Measurements from ENCODE around the gene CCDC180.

Gene CCDC180

GRCh38 chr9:97312556-97312955 is 5.1 kb downstream of the CCDC180 start:
- no peaks in the 10 kb centered on the region for H3K27me3 ChIP-seq (ENCODE audit: insufficient read depth, low read length)
- no peaks in the 10 kb centered on the region for H3K9me2 ChIP-seq (ENCODE audit: low read depth, low read length)
- H3F3A ChIP-seq (ENCODE audit: insufficient read depth, low read length), result no peaks in the 10 kb centered on the region
- H2AFZ ChIP-seq (ENCODE audit: low read length), result no peak overlapping the region
- no peak overlapping the region for H3K9ac ChIP-seq (ENCODE audit: low read length)
- H3K4me3 ChIP-seq (ENCODE audit: low read depth, low read length, poor library complexity, severe bottlenecking), result no peak overlapping the region
- no peak for TF ChIP-seq EZH2 (IDR thresholded peaks at IDR 0.05; ENCODE audit: borderline replicate concordance, low read length)
- TF ChIP-seq, protein P1, sequence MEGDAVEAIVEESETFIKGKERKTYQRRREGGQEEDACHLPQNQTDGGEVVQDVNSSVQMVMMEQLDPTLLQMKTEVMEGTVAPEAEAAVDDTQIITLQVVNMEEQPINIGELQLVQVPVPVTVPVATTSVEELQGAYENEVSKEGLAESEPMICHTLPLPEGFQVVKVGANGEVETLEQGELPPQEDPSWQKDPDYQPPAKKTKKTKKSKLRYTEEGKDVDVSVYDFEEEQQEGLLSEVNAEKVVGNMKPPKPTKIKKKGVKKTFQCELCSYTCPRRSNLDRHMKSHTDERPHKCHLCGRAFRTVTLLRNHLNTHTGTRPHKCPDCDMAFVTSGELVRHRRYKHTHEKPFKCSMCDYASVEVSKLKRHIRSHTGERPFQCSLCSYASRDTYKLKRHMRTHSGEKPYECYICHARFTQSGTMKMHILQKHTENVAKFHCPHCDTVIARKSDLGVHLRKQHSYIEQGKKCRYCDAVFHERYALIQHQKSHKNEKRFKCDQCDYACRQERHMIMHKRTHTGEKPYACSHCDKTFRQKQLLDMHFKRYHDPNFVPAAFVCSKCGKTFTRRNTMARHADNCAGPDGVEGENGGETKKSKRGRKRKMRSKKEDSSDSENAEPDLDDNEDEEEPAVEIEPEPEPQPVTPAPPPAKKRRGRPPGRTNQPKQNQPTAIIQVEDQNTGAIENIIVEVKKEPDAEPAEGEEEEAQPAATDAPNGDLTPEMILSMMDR (IDR thresholded peaks at IDR 0.05; ENCODE audit: low read length), result no peak
- H3K9me3 ChIP-seq (ENCODE audit: low read length), result no peaks in the 10 kb centered on the region
- no peaks in the 10 kb centered on the region for H3K4me1 ChIP-seq (ENCODE audit: insufficient read depth, low read length, severe bottlenecking)
- no peaks in the 10 kb centered on the region for H4K20me1 ChIP-seq (ENCODE audit: insufficient read depth, low read length)
- H3K36me3 ChIP-seq (ENCODE audit: insufficient read depth, low read length), result no peaks in the 10 kb centered on the region
- H3K4me2 ChIP-seq (ENCODE audit: low read length), result no peak overlapping the region
- H3K27ac ChIP-seq (ENCODE audit: low read depth, low read length, poor library complexity, severe bottlenecking), result no peak overlapping the region
- H3K79me2 ChIP-seq (ENCODE audit: insufficient read depth, low read length), result no peaks in the 10 kb centered on the region

DNA sequence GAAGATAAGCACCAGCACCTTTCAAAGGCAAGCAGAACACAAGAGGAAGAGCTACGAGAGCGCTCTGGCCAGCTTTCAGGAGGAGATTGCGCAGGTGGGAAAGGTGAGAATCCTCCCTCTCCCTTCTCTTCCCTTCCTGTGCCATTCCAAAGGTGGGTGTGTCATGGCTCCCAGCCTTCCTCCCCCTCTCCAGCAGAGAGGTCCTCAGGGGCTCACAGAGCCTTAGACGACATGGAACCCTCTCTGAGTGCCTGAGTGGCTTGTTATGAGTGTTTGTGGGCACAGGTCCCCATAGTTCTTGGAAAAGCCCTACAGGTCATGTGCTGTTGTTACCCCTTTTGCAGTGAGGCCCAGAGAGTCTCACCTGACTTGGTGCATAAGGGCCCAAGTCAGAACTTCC is 5.8 kb downstream of the CCDC180 start:
- Histone ChIP-seq H3K27ac (ENCODE audit: low read depth, low read length, poor library complexity, severe bottlenecking) (no peak overlapping the region), H4K20me1 (ENCODE audit: insufficient read depth, low read length) (no peaks in the 10 kb centered on the region), H2AFZ (ENCODE audit: low read length) (no peak overlapping the region), H3K9me2 (ENCODE audit: low read depth, low read length) (no peaks in the 10 kb centered on the region), H3K36me3 (ENCODE audit: insufficient read depth, low read length) (no peaks in the 10 kb centered on the region), H3K27me3 (ENCODE audit: insufficient read depth, low read length) (no peaks in the 10 kb centered on the region), H3K4me1 (ENCODE audit: insufficient read depth, low read length, severe bottlenecking) (no peaks in the 10 kb centered on the region), H3K4me2 (ENCODE audit: low read length) (no peak overlapping the region), H3K9me3 (ENCODE audit: low read length) (no peaks in the 10 kb centered on the region), H3F3A (ENCODE audit: insufficient read depth, low read length) (no peaks in the 10 kb centered on the region), H3K9ac (ENCODE audit: low read length) (no peak overlapping the region), H3K4me3 (ENCODE audit: low read depth, low read length, poor library complexity, severe bottlenecking) (no peak overlapping the region), H3K79me2 (ENCODE audit: insufficient read depth, low read length) (no peaks in the 10 kb centered on the region)
- no peak for TF ChIP-seq EZH2 (IDR thresholded peaks at IDR 0.05; ENCODE audit: borderline replicate concordance, low read length)
- TF ChIP-seq, protein P1 (IDR thresholded peaks at IDR 0.05; ENCODE audit: low read length), result no peak

DNA sequence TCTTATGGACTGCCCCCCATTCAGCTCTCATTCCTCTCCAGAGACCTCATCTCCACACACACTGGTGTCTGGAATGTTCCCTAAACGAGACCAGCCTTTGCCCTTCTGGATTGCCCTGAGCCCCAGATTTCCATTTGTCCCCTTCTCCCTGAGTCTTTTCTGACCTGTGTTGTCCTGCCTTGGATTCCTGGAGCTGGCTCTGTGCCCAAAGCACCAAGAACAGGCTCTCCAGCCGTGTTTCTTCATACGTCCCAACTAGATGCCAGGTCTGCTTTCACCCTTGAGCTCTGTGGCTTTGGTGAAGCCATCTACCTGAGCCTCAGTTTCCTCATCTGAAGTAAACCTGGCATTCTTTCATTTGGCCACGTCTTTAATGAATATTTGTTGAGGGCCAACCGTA is 6.3 kb downstream of the CCDC180 start:
- Histone ChIP-seq H3F3A (ENCODE audit: insufficient read depth, low read length) (no peaks in the 10 kb centered on the region), H3K36me3 (ENCODE audit: insufficient read depth, low read length) (no peaks in the 10 kb centered on the region), H3K79me2 (ENCODE audit: insufficient read depth, low read length) (no peaks in the 10 kb centered on the region), H3K4me2 (ENCODE audit: low read length) (no peak overlapping the region), H3K9me3 (ENCODE audit: low read length) (no peaks in the 10 kb centered on the region), H4K20me1 (ENCODE audit: insufficient read depth, low read length) (no peaks in the 10 kb centered on the region), H3K9me2 (ENCODE audit: low read depth, low read length) (no peaks in the 10 kb centered on the region), H3K4me3 (ENCODE audit: low read depth, low read length, poor library complexity, severe bottlenecking) (no peak overlapping the region), H3K4me1 (ENCODE audit: insufficient read depth, low read length, severe bottlenecking) (no peaks in the 10 kb centered on the region), H3K27ac (ENCODE audit: low read depth, low read length, poor library complexity, severe bottlenecking) (no peak overlapping the region), H3K27me3 (ENCODE audit: insufficient read depth, low read length) (no peaks in the 10 kb centered on the region), H3K9ac (ENCODE audit: low read length) (no peak overlapping the region), H2AFZ (ENCODE audit: low read length) (no peak overlapping the region)
- TF ChIP-seq, protein P1 (IDR thresholded peaks at IDR 0.05; ENCODE audit: low read length), result no peak
- no peak for TF ChIP-seq EZH2 (IDR thresholded peaks at IDR 0.05; ENCODE audit: borderline replicate concordance, low read length)

Data from OCI-LY1 (cell line).